Measurements from ENCODE around the gene GAREM1.

DNA sequence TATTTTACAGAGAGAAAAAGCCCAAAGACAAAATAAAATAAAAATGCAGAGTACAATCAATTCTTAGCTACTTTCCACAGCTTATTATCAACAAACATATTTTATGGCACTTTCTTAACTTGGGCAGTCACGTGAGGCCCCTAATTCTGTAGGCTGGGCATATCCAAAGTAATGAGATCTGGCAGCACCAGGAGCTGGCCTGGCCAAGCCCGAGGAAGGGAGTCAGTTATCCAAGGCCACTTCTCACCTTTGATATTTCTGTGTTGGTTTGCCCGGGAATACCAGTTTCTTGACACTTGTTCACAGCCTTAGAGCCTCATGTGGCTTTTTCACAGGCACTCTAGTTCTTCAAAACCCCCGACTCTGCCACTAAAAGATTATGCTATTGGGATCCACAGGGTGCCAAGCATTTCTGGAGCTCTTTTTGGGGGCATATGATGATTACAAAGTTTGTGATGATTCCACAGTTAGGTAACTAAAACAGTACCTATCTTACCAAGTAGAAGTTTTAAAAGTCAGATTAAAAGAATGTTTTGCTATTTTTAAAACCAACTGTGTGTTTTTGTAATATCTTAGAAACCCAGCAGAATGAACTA, 190.4 kb downstream of the GAREM1 start:
- TF ChIP-seq, protein P1, sequence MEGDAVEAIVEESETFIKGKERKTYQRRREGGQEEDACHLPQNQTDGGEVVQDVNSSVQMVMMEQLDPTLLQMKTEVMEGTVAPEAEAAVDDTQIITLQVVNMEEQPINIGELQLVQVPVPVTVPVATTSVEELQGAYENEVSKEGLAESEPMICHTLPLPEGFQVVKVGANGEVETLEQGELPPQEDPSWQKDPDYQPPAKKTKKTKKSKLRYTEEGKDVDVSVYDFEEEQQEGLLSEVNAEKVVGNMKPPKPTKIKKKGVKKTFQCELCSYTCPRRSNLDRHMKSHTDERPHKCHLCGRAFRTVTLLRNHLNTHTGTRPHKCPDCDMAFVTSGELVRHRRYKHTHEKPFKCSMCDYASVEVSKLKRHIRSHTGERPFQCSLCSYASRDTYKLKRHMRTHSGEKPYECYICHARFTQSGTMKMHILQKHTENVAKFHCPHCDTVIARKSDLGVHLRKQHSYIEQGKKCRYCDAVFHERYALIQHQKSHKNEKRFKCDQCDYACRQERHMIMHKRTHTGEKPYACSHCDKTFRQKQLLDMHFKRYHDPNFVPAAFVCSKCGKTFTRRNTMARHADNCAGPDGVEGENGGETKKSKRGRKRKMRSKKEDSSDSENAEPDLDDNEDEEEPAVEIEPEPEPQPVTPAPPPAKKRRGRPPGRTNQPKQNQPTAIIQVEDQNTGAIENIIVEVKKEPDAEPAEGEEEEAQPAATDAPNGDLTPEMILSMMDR (IDR thresholded peaks at IDR 0.05), result no peak
- TF ChIP-seq POLR2A (IDR thresholded peaks at IDR 0.05), result no peak
